ENCODE results near the gene WTAP.
"Not testable (repeated sequence)": the region's sequence is repeated elsewhere in the genome, so short reads cannot be mapped to it uniquely, and the experiment has no call there.

Gene WTAP

GRCh38 chr6:159762681-159763293 is 35.5 kb downstream of the WTAP start:
- no peak for DNase-seq

GRCh38 chr6:159766906-159767305 is 39.6 kb downstream of the WTAP start:
- no peak for DNase-seq

GRCh38 chr6:159769470-159769869 is 42.2 kb downstream of the WTAP start:
- no peak for DNase-seq

GRCh38 chr6:159772196-159772595 is 44.9 kb downstream of the WTAP start:
- DNase-seq = no peak

- DNase-seq = no peak
Observed at GRCh38 chr6:159777240-159777904, 50.1 kb downstream of the WTAP start.

GRCh38 chr6:159778131-159778530 is 50.8 kb downstream of the WTAP start:
- no peak for DNase-seq

GRCh38 chr6:159778542-159779103 is 51.3 kb downstream of the WTAP start:
- DNase-seq = no peak

GRCh38 chr6:159788276-159788675 is 61.0 kb downstream of the WTAP start:
- no peak for DNase-seq

GRCh38 chr6:159788753-159789376 is 61.6 kb downstream of the WTAP start:
- no peak for DNase-seq

- peak; percentile 96 for DNase-seq
Observed at GRCh38 chr6:159789377-159790148, 62.3 kb downstream of the WTAP start, which contains the start of gene TCP1. TCP1 (minus strand) TSS chr6:159789602; CDS start chr6:159789468, 134 bp downstream.

GRCh38 chr6:159790149-159790955 is 63.0 kb downstream of the WTAP start, which contains the start of gene MRPL18:
MRPL18 (plus strand) TSS chr6:159790467; CDS start chr6:159790588, 121 bp downstream.
- peak; percentile 84 for DNase-seq

- no peak for DNase-seq
Observed at GRCh38 chr6:159790956-159791598, 63.8 kb downstream of the WTAP start.

GRCh38 chr6:159794976-159795375 is 67.7 kb downstream of the WTAP start:
- DNase-seq = not testable (repeated sequence)

- no peak for DNase-seq
Observed at GRCh38 chr6:159797554-159797953, 70.2 kb downstream of the WTAP start.

- DNase-seq = no peak
Observed at GRCh38 chr6:159800141-159800865, 73.0 kb downstream of the WTAP start, which contains the start of gene PNLDC1. PNLDC1 (plus strand) TSS chr6:159800276; CDS start chr6:159800308, 32 bp downstream.

- no peak for DNase-seq
Observed at GRCh38 chr6:159801935-159802334, 74.6 kb downstream of the WTAP start.

- no peak for DNase-seq
Observed at GRCh38 chr6:159804504-159804903, 77.2 kb downstream of the WTAP start.

GRCh38 chr6:159805440-159806020 is 78.2 kb downstream of the WTAP start:
- DNase-seq = no peak

Measured in NCI-H510A (cell line).